ENCODE measurements around the gene HAUS5. TPM values are rescaled to one million over a fixed set of nuclear protein-coding genes. Genes with fewer than 3 reads are reported as not detected.
A peak's percentile ranks its signal among the peaks of the same experiment; 100 is the strongest.

The HAUS5 gene
- total and polyA plus RNA-seq, 10 of the 15 experiments (the other 5 are each of a cell fraction or from before 2014, with no cell fraction given): 3.1 to 32.6 (median 17.6) TPM

- TF ChIP-seq ATF2 (IDR thresholded peaks at IDR 0.05; ENCODE audit: low read length) (no peak), CREM (IDR thresholded peaks at IDR 0.05; ENCODE audit: low read depth) (0 out of 2 replicates have a peak, but pooled peaks have one; percentile 37), CBX3 (IDR thresholded peaks at IDR 0.05; ENCODE audit: borderline replicate concordance, low read depth) (no peak), MTA3 (IDR thresholded peaks at IDR 0.05; ENCODE audit: borderline replicate concordance, low read length) (no peak), E2F4 (IDR thresholded peaks at IDR 0.05; ENCODE audit: low read depth, low read length) (peak; percentile 40; the same call in 1 of the 2 replicates), HDAC6 (IDR thresholded peaks at IDR 0.05; ENCODE audit: unreplicated experiment) (no peak), ATF7 (IDR thresholded peaks at IDR 0.05; ENCODE audit: low read depth) (peak; percentile 99), JUNB (IDR thresholded peaks at IDR 0.05) (no peak), MTA2 (IDR thresholded peaks at IDR 0.05; ENCODE audit: low read depth) (no peak), SMAD5 (IDR thresholded peaks at IDR 0.05; ENCODE audit: low read depth) (0 out of 2 replicates have a peak, but pooled peaks have one; percentile 46), SP1 (IDR thresholded peaks at IDR 0.05; ENCODE audit: low read depth, low read length) (peak; percentile 66), NFIC (IDR thresholded peaks at IDR 0.05; ENCODE audit: low read depth, low read length) (no peak), NBN (IDR thresholded peaks at IDR 0.05) (peak; percentile 97), KLF5 (IDR thresholded peaks at IDR 0.05; ENCODE audit: partially characterized antibody) (peak; percentile 99), MAX (IDR thresholded peaks at IDR 0.05; ENCODE audit: low read depth, low read length) (peak; percentile 65; the same call in 1 of the 2 replicates), SIN3A (IDR thresholded peaks at IDR 0.05; ENCODE audit: low read depth, low read length) (no peak; the same call in 1 of the 2 replicates), RCOR1 (conservative IDR thresholded peaks at IDR 0.05; ENCODE audit: low read depth, low read length) (no peak), CUX1 (IDR thresholded peaks at IDR 0.05; ENCODE audit: insufficient replicate concordance, low read depth, low read length) (no peak), MLLT1 (IDR thresholded peaks at IDR 0.05) (peak; percentile 74), FOXM1 (IDR thresholded peaks at IDR 0.05; ENCODE audit: low read depth, low read length) (no peak), EGR1 (IDR thresholded peaks at IDR 0.05; ENCODE audit: borderline replicate concordance in 1 of 2, low read depth in 2 of 2, low read length in 2 of 2) (peak in 1 of 2 experiments; percentile 46; a peak in 1 of 3 replicates)
Measured at GRCh38 chr19:35643255-35644205, 31.0 kb downstream of the HAUS5 start (continued).
